HEK293 (cell line): ENCODE data around the gene MRPS18B.

Experiments used
- EGR2 ChIP-seq: fragments of 450-650 bp; formaldehyde crosslinking; IDR thresholded peaks from 2 replicates; pipeline ENCODE4 v1.5.1; 2016; ENCODE audit warnings: low read depth, missing biosample characterization, missing genetic modification characterization
- KLF10 ChIP-seq: fragments of 450-650 bp; IDR thresholded peaks from 2 replicates; pipeline ENCODE4 v1.5.1; 2018; ENCODE audit warnings: missing biosample characterization, mild to moderate bottlenecking, missing genetic modification characterization
- KLF7 ChIP-seq: fragments of 450-650 bp; formaldehyde crosslinking; IDR thresholded peaks from 2 replicates; pipeline ENCODE4 v1.5.1; 2016; ENCODE audit warnings: missing biosample characterization, missing genetic modification characterization, borderline replicate concordance
- SP2 ChIP-seq: fragments of 450-650 bp; formaldehyde crosslinking; IDR thresholded peaks from 2 replicates; pipeline ENCODE4 v1.5.1; 2016; ENCODE audit warnings: missing biosample characterization, missing genetic modification characterization
- ZBTB1 ChIP-seq: fragments of 450-650 bp; formaldehyde crosslinking; IDR thresholded peaks from 2 replicates; pipeline ENCODE4 v1.5.1; 2016; ENCODE audit warnings: missing biosample characterization, missing genetic modification characterization
- ZBTB21 ChIP-seq: fragments of 450-650 bp; formaldehyde crosslinking; IDR thresholded peaks from 2 replicates; pipeline ENCODE4 v1.5.1; 2017; ENCODE audit warnings: missing biosample characterization, missing genetic modification characterization
- ZBTB7A ChIP-seq: fragments of 450-650 bp; formaldehyde crosslinking; IDR thresholded peaks from 2 replicates; pipeline ENCODE4 v1.5.1; 2016; ENCODE audit warnings: low read depth, missing biosample characterization, missing genetic modification characterization
- ZNF174 ChIP-seq: fragments of 450-650 bp; formaldehyde crosslinking; IDR thresholded peaks from 2 replicates; pipeline ENCODE4 v1.5.0; 2017; ENCODE audit warnings: missing biosample characterization, mild to moderate bottlenecking, missing genetic modification characterization
- ZNF184 ChIP-seq: fragments of 450-650 bp; IDR thresholded peaks from 2 replicates; pipeline ENCODE4 v1.5.1; 2018; ENCODE audit warnings: missing biosample characterization, mild to moderate bottlenecking, missing genetic modification characterization
- ZNF24 ChIP-seq: fragments of 450-650 bp; formaldehyde crosslinking; IDR thresholded peaks from 2 replicates; pipeline ENCODE4 v1.5.1; 2016; ENCODE audit warnings: missing biosample characterization, missing genetic modification characterization
- ZNF354C ChIP-seq: fragments of 450-650 bp; formaldehyde crosslinking; IDR thresholded peaks from 2 replicates; pipeline ENCODE4 v1.5.1; 2016; ENCODE audit warnings: missing biosample characterization, missing genetic modification characterization, low read depth, borderline replicate concordance
- ZNF426 ChIP-seq: fragments of 450-650 bp; formaldehyde crosslinking; IDR thresholded peaks from 2 replicates; pipeline ENCODE4 v1.5.1; 2017; ENCODE audit warnings: missing biosample characterization, missing genetic modification characterization, mild to moderate bottlenecking, inconsistent platforms, moderate library complexity
- ZNF510 ChIP-seq: fragments of 450-650 bp; formaldehyde crosslinking; IDR thresholded peaks from 2 replicates; pipeline ENCODE4 v1.5.1; 2018; ENCODE audit warnings: mild to moderate bottlenecking, missing genetic modification characterization, missing biosample characterization; ENCODE audit not compliant: insufficient replicate concordance
- ZNF596 ChIP-seq: fragments of 450-650 bp; IDR thresholded peaks from 2 replicates; pipeline ENCODE4 v1.5.0; 2018; ENCODE audit warnings: missing biosample characterization, mild to moderate bottlenecking, missing genetic modification characterization, moderate library complexity
- ZNF629 ChIP-seq: fragments of 450-650 bp; formaldehyde crosslinking; IDR thresholded peaks from 2 replicates; pipeline ENCODE4 v1.5.1; 2017; ENCODE audit warnings: missing biosample characterization, missing genetic modification characterization
- ZNF658 ChIP-seq: fragments of 450-650 bp; formaldehyde crosslinking; IDR thresholded peaks from 2 replicates; pipeline ENCODE4; 2016; ENCODE audit warnings: missing biosample characterization, missing genetic modification characterization
- ZNF660 ChIP-seq: fragments of 450-650 bp; IDR thresholded peaks from 2 replicates; pipeline ENCODE4 v1.5.1; 2018; ENCODE audit warnings: missing biosample characterization, mild to moderate bottlenecking, missing genetic modification characterization
- ZSCAN23 ChIP-seq: fragments of 450-650 bp; formaldehyde crosslinking; IDR thresholded peaks from 2 replicates; pipeline ENCODE4 v1.5.1; 2016; ENCODE audit warnings: missing biosample characterization, missing genetic modification characterization
- TF ChIP-seq, protein P1 (sequence below): fragments of 450-650 bp; formaldehyde crosslinking; IDR thresholded peaks from 2 replicates; pipeline ENCODE4 v1.5.1; 2017; ENCODE audit warnings: missing biosample characterization, mild to moderate bottlenecking, missing genetic modification characterization, moderate library complexity
- TF ChIP-seq, protein P2 (sequence below): fragments of 450-650 bp; formaldehyde crosslinking; IDR thresholded peaks from 2 replicates; pipeline ENCODE4 v1.5.1; 2016; ENCODE audit warnings: missing biosample characterization, missing genetic modification characterization
- TF ChIP-seq, protein P3 (sequence below): fragments of 450-650 bp; formaldehyde crosslinking; IDR thresholded peaks from 2 replicates; pipeline ENCODE4 v1.5.1; 2016; ENCODE audit warnings: missing biosample characterization, missing genetic modification characterization
- TF ChIP-seq, protein P4 (sequence below): fragments of 450-650 bp; formaldehyde crosslinking; IDR thresholded peaks from 2 replicates; pipeline ENCODE4 v1.5.1; 2017; ENCODE audit warnings: missing biosample characterization, missing genetic modification characterization
- TF ChIP-seq, protein P5 (sequence below): fragments of 450-650 bp; formaldehyde crosslinking; IDR thresholded peaks from 2 replicates; pipeline ENCODE4 v1.5.1; 2017; ENCODE audit warnings: missing biosample characterization, missing genetic modification characterization

MRPS18B gene

DNA sequence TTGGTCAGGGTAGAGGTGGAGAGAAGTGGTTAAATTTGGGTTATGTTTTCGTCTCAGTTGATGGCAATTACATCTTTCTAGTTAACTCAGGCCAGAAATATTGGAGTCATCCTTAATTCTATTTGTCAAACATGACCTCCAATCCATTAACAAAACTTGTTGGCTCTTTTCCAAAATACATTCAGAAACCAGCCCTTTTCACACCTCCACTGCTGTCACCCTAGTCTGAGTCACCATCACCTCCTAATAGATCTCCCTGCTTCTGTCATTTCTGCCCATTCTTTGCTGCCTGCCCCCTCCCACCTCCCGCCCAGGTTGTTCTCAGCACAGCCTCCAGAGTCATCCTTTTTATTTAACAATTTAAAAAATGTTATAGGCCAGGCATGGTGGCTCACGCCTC is 49.4 kb upstream of the MRPS18B start (continued):
- TF ChIP-seq, protein P1, sequence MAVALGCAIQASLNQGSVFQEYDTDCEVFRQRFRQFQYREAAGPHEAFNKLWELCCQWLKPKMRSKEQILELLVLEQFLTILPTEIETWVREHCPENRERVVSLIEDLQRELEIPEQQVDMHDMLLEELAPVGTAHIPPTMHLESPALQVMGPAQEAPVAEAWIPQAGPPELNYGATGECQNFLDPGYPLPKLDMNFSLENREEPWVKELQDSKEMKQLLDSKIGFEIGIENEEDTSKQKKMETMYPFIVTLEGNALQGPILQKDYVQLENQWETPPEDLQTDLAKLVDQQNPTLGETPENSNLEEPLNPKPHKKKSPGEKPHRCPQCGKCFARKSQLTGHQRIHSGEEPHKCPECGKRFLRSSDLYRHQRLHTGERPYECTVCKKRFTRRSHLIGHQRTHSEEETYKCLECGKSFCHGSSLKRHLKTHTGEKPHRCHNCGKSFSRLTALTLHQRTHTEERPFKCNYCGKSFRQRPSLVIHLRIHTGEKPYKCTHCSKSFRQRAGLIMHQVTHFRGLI (tag by site-specific recombination) = no peak
- 0 out of 2 replicates have a peak, but pooled peaks have one; percentile 25 for TF ChIP-seq ZBTB21 (tag by site-specific recombination)
- peak; percentile 70 for TF ChIP-seq ZNF629 (tag by site-specific recombination)
- no peak for TF ChIP-seq ZBTB7A (tag by site-specific recombination)
- peak; percentile 92 for TF ChIP-seq KLF10 (tag by site-specific recombination)
- no peak for TF ChIP-seq KLF7
- TF ChIP-seq EGR2 = peak; percentile 77
- TF ChIP-seq ZNF24 (tag by site-specific recombination) = 0 out of 2 replicates have a peak, but pooled peaks have one; percentile 25
- TF ChIP-seq ZSCAN23 (tag by site-specific recombination) = no peak
- TF ChIP-seq ZNF596 (tag by site-specific recombination) = no peak
- peak; percentile 48 for TF ChIP-seq SP2 (tag by site-specific recombination)
- no peak for TF ChIP-seq ZNF426 (tag by site-specific recombination)
- TF ChIP-seq, protein P2, sequence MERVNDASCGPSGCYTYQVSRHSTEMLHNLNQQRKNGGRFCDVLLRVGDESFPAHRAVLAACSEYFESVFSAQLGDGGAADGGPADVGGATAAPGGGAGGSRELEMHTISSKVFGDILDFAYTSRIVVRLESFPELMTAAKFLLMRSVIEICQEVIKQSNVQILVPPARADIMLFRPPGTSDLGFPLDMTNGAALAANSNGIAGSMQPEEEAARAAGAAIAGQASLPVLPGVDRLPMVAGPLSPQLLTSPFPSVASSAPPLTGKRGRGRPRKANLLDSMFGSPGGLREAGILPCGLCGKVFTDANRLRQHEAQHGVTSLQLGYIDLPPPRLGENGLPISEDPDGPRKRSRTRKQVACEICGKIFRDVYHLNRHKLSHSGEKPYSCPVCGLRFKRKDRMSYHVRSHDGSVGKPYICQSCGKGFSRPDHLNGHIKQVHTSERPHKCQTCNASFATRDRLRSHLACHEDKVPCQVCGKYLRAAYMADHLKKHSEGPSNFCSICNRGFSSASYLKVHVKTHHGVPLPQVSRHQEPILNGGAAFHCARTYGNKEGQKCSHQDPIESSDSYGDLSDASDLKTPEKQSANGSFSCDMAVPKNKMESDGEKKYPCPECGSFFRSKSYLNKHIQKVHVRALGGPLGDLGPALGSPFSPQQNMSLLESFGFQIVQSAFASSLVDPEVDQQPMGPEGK (tag by site-specific recombination) = peak; percentile 63
- TF ChIP-seq ZNF660 (tag by site-specific recombination) = peak; percentile 66; the same call in 1 of the 2 replicates
- TF ChIP-seq ZBTB1 (tag by site-specific recombination) = no peak
- peak; percentile 64; the same call in 1 of the 2 replicates for TF ChIP-seq ZNF184 (tag by site-specific recombination)
- TF ChIP-seq ZNF174 (tag by site-specific recombination) = no peak
- TF ChIP-seq ZNF658 (tag by site-specific recombination) = no peak
- TF ChIP-seq, protein P3, sequence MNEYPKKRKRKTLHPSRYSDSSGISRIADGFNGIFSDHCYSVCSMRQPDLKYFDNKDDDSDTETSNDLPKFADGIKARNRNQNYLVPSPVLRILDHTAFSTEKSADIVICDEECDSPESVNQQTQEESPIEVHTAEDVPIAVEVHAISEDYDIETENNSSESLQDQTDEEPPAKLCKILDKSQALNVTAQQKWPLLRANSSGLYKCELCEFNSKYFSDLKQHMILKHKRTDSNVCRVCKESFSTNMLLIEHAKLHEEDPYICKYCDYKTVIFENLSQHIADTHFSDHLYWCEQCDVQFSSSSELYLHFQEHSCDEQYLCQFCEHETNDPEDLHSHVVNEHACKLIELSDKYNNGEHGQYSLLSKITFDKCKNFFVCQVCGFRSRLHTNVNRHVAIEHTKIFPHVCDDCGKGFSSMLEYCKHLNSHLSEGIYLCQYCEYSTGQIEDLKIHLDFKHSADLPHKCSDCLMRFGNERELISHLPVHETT (tag by site-specific recombination) = peak; percentile 71; the same call in 1 of the 2 replicates
- TF ChIP-seq, protein P4, sequence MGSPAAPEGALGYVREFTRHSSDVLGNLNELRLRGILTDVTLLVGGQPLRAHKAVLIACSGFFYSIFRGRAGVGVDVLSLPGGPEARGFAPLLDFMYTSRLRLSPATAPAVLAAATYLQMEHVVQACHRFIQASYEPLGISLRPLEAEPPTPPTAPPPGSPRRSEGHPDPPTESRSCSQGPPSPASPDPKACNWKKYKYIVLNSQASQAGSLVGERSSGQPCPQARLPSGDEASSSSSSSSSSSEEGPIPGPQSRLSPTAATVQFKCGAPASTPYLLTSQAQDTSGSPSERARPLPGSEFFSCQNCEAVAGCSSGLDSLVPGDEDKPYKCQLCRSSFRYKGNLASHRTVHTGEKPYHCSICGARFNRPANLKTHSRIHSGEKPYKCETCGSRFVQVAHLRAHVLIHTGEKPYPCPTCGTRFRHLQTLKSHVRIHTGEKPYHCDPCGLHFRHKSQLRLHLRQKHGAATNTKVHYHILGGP (tag by site-specific recombination) = no peak
- no peak for TF ChIP-seq ZNF354C
- TF ChIP-seq, protein P5, sequence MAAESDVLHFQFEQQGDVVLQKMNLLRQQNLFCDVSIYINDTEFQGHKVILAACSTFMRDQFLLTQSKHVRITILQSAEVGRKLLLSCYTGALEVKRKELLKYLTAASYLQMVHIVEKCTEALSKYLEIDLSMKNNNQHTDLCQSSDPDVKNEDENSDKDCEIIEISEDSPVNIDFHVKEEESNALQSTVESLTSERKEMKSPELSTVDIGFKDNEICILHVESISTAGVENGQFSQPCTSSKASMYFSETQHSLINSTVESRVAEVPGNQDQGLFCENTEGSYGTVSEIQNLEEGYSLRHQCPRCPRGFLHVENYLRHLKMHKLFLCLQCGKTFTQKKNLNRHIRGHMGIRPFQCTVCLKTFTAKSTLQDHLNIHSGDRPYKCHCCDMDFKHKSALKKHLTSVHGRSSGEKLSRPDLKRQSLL = no peak
- no peak for TF ChIP-seq ZNF510 (tag by site-specific recombination)
- TF ChIP-seq, all 188 proteins: peak for 21
